Ishikawa (cell line): ENCODE data around the gene SPG21.

Source experiments
- CEBPB ChIP-seq: IDR thresholded peaks from 2 replicates; pipeline ENCODE4 v1.6.1; 2012
- CREB1 ChIP-seq: IDR thresholded peaks from 2 replicates; pipeline ENCODE4 v1.6.1; 2012; ENCODE audit warnings: low read depth
- EGR1 ChIP-seq: IDR thresholded peaks from 2 replicates; pipeline ENCODE4 v1.6.1; 2012
- EP300 ChIP-seq: IDR thresholded peaks from 2 replicates; pipeline ENCODE4 v1.6.1; 2012; ENCODE audit warnings: borderline replicate concordance
- FOXM1 ChIP-seq: IDR thresholded peaks from 2 replicates; pipeline ENCODE4 v1.6.1; 2012; ENCODE audit warnings: low read depth, borderline replicate concordance
- NFIC ChIP-seq: IDR thresholded peaks from 2 replicates; pipeline ENCODE4 v1.6.1; 2012
- RAD21 ChIP-seq: IDR thresholded peaks from 2 replicates; pipeline ENCODE4 v1.6.1; 2012; ENCODE audit warnings: low read depth
- REST ChIP-seq: IDR thresholded peaks from 2 replicates; pipeline ENCODE4 v1.6.1; 2012; ENCODE audit warnings: low read depth, mild to moderate bottlenecking
- TAF1 ChIP-seq: IDR thresholded peaks from 2 replicates; pipeline ENCODE4 v1.6.1; 2012; ENCODE audit warnings: low read depth, mild to moderate bottlenecking
- TCF12 ChIP-seq: IDR thresholded peaks from 2 replicates; pipeline ENCODE4 v1.6.1; 2012; ENCODE audit warnings: low read depth
- TEAD4 ChIP-seq: IDR thresholded peaks from 2 replicates; pipeline ENCODE4 v1.6.1; 2012
- YY1 ChIP-seq: IDR thresholded peaks from 2 replicates; pipeline ENCODE4 v1.6.1; 2012; ENCODE audit warnings: low read depth
- ZBTB7A ChIP-seq: IDR thresholded peaks from 2 replicates; pipeline ENCODE4 v1.6.1; 2012; ENCODE audit warnings: low read depth
- TF ChIP-seq, protein P1 (sequence below): IDR thresholded peaks from 2 replicates; pipeline ENCODE4 v1.6.1; 2012
- TF ChIP-seq, protein P2 (sequence below): IDR thresholded peaks from 2 replicates; pipeline ENCODE4 v1.6.1; 2012

SPG21 gene

DNA sequence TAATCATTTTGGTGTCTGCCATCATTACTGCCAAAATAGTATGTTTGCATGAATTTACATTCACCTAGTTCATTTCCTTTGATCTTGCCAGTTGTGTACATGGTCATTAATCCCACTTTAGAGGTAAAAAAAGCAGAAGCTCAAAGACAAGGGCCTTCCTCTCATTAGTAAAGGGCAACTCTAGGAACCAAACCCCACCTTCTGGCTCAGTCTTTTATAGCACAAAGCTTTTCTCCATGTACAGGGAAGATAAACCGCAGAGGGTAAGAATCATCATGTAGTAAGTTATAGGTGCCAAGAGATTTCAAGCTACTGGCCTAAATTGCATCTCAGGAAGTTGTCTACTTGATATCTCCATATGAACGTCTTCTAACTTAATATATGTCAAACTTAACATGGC is 19.3 kb upstream of the SPG21 start:
- TF ChIP-seq CREB1: no peak
- TF ChIP-seq CEBPB: no peak
- TF ChIP-seq, protein P1, sequence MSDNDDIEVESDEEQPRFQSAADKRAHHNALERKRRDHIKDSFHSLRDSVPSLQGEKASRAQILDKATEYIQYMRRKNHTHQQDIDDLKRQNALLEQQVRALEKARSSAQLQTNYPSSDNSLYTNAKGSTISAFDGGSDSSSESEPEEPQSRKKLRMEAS: no peak
- TF ChIP-seq EP300: no peak
- TF ChIP-seq RAD21: 0 out of 2 replicates have a peak, but pooled peaks have one; percentile 14

GRCh38 chr15:65006876-65007275 is 17.2 kb upstream of the SPG21 start:
- no peak for TF ChIP-seq FOXM1
- no peak for TF ChIP-seq TAF1
- TF ChIP-seq YY1: no peak
- no peak for TF ChIP-seq TEAD4
- no peak for TF ChIP-seq NFIC

GRCh38 chr15:65004993-65005392 is 15.3 kb upstream of the SPG21 start:
- TF ChIP-seq CEBPB: no peak
- TF ChIP-seq NFIC: no peak

- TF ChIP-seq RAD21 (no peak), FOXM1 (no peak), TEAD4 (no peak), CEBPB (no peak), YY1 (no peak), EGR1 (no peak), TCF12 (no peak), NFIC (no peak), CREB1 (no peak), TAF1 (no peak), EP300 (no peak), REST (no peak), ZBTB7A (no peak)
- TF ChIP-seq, protein P2, sequence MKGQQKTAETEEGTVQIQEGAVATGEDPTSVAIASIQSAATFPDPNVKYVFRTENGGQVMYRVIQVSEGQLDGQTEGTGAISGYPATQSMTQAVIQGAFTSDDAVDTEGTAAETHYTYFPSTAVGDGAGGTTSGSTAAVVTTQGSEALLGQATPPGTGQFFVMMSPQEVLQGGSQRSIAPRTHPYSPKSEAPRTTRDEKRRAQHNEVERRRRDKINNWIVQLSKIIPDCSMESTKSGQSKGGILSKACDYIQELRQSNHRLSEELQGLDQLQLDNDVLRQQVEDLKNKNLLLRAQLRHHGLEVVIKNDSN: no peak
- TF ChIP-seq, protein P1: no peak
Measured at GRCh38 chr15:64997745-64998375, 8.1 kb upstream of the SPG21 start.

DNA sequence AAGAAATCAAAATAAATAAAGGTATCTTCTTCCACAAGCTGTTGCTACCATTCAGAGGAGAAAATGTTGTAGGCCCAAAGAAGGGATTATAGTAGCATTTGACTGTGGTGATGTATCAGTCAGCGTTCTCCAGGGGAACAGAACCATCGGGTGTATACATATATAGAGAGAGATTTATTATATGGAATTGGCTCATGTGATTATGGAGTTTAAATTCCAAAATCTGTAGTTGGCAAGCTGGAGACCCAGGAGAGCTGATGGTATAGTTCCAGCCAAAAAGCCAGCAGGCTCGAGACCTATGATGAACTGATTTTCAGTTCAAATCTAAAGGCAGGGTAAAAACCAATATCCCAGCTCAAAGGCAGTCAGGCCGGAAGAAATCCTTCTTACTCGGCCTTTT is 7.4 kb upstream of the SPG21 start:
- TF ChIP-seq REST (no peak), TCF12 (no peak), TAF1 (no peak), EP300 (no peak), TEAD4 (no peak), RAD21 (no peak), EGR1 (no peak), NFIC (no peak), CEBPB (no peak)
- TF ChIP-seq, protein P1: no peak

GRCh38 chr15:64993290-64993689 is 3.6 kb upstream of the SPG21 start:
- no peak for TF ChIP-seq TCF12
- TF ChIP-seq FOXM1: no peak
- TF ChIP-seq CEBPB: no peak
- no peak for TF ChIP-seq TEAD4
- TF ChIP-seq, protein P1: no peak
- no peak for TF ChIP-seq RAD21
- TF ChIP-seq NFIC: no peak

DNA sequence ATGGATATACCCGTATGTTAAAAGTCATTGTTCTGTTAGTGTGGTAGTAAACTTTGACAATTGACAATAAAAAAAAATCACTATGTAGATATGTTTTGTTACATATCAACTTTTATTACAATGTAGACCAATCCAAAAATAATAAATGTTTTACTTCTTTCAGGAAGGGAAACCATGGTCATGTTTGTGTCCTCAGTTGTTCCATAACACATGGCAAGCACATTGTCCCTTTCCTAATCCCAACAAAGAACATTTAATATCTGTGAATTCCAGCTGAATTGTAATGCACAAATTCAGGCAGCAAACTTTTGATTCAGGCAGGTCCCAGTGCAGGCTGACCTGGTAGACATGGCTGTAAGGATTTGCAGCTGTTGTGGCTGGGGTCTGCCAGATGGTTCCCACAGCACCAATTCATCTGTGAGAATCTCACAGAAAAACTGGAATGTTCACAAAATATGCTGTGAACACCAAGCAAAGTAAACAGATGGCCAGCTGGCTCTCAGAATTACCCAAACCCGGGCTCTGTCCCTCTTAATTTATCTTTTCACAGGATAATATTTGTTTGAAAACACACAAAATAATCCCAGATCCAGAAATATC is 1.9 kb upstream of the SPG21 start:
- no peak for TF ChIP-seq TCF12
- no peak for TF ChIP-seq REST
- TF ChIP-seq FOXM1: no peak
- TF ChIP-seq TAF1: no peak
- TF ChIP-seq, protein P2: no peak
- no peak for TF ChIP-seq CREB1
- TF ChIP-seq YY1: no peak
- TF ChIP-seq CEBPB: no peak
- TF ChIP-seq TEAD4: no peak
- TF ChIP-seq ZBTB7A: no peak
